RKO (cell line): ENCODE measurements around the gene IFNG.
A peak's percentile ranks its signal among the peaks of the same experiment; 100 is the strongest.

ENCODE experiments used
- DNase-seq: peaks from one replicate; pipeline ENCODE4 v3.0.0-alpha.2; 2016; ENCODE audit warnings: low spot score

IFNG gene

GRCh38 chr12:68115281-68115680, 44.3 kb downstream of the IFNG start:
- DNase-seq: no peak

GRCh38 chr12:68114606-68115005, 44.9 kb downstream of the IFNG start:
- no peak for DNase-seq

- DNase-seq: no peak
These were observed 45.9 kb downstream of the IFNG start for GRCh38 chr12:68113644-68114043.

- DNase-seq: no peak
These were observed 47.5 kb downstream of the IFNG start for GRCh38 chr12:68111995-68112394.

- no peak for DNase-seq
These were observed 49.9 kb downstream of the IFNG start for GRCh38 chr12:68109444-68110217.

- DNase-seq: no peak
These were observed 50.5 kb downstream of the IFNG start for GRCh38 chr12:68109001-68109400.

- DNase-seq: no peak
These were observed 52.9 kb downstream of the IFNG start for GRCh38 chr12:68106660-68107059.

GRCh38 chr12:68106160-68106559, 53.4 kb downstream of the IFNG start:
- peak; percentile 15 for DNase-seq
